GM19328 (cell line): Measurements from ENCODE around the gene ACOX1.
"Not testable (repeated sequence)": the region's sequence is repeated elsewhere in the genome, so short reads cannot be mapped to it uniquely, and the experiment has no call there.

Source experiments
- ATAC-seq: cut with Tn5 transposase; IDR thresholded peaks from one replicate; pipeline ENCODE4 v1.9.1; 2021; ENCODE audit warnings: mild to moderate bottlenecking, moderate library complexity; ENCODE audit not compliant: unreplicated experiment

The ACOX1 gene

GRCh38 chr17:75983501-75984181 is 4.7 kb upstream of the ACOX1 start:
- no peak for ATAC-seq

DNA sequence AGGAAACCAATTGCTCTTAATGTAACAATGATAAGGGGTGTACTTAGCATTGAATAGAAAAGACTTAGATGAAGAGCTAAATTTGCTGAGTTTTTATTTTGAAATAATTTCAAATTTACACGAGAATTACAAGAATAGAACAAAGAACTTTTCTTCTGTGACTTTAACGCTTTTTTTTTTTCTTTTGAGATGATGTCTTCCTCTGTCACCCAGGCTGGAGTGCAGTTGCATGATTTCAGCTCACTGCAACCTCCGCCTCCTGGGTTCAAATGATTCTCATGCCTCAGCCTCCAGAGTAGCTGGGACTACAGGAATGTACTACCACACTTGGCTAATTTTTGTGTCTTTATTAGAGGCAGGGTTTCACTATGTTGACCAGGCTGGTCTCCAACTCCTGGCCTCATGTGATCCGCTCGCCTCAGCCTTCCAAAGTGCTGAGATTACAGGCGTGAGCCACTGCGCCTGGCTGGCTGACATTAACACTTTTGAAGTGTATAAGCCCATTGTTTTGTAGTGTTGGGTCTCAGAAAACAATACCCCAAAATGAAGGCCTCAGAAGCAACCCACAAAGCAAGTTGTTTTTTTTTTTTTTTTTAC is 2.2 kb upstream of the ACOX1 start:
- no peak for ATAC-seq

GRCh38 chr17:75980188-75981018 is 1.4 kb upstream of the ACOX1 start:
- no peak for ATAC-seq

DNA sequence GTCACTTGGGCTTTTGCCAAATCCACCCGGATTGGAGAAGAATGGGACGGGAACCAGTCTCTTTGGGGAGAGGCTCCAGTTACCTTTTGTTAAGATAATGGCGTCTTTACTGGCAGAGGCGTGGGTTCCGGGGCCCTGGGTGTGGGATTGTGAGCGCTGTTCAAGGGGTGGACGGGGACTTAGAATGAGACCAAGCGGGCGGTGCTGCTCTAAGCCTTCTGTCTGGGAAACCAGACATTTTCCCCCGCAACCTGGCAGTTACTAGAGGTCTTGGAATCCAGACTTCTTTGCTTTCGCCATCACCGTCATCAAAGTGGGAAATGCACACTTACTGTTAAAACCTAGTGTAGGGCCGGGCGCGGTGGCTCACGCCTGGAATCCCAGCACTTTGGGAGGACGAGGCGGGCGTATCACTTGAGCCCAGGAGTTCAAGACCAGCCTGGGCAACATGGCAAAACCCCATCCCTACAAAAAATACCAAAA is 780 bp upstream of the ACOX1 start:
- ATAC-seq: peak; percentile 4

- ATAC-seq: no peak
Measured at GRCh38 chr17:75976175-75976848, 2.7 kb downstream of the ACOX1 start.

GRCh38 chr17:75975757-75976174 is 3.2 kb downstream of the ACOX1 start:
- ATAC-seq: no peak

DNA sequence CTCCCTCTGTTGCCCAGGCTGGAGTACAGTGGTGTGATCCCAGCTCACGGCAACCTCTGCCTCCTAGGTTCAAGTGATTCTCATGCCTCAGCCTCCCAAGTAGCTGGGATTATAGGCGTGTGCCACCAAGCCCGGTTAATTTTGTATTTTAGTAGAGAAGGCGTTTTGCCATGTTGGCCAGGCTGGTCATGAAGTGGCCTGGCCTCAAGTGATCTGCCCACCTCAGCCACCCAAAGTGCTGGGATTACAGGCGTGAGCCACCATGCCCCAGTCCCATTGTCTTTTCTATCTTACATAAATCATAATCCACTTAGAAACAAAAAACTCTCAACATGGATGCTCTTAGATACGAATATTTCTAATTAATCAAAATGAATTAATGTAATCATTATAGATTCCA is 3.8 kb downstream of the ACOX1 start:
- ATAC-seq: not testable (repeated sequence)

- no peak for ATAC-seq
Measured at GRCh38 chr17:75970626-75971025, 8.3 kb downstream of the ACOX1 start.

DNA sequence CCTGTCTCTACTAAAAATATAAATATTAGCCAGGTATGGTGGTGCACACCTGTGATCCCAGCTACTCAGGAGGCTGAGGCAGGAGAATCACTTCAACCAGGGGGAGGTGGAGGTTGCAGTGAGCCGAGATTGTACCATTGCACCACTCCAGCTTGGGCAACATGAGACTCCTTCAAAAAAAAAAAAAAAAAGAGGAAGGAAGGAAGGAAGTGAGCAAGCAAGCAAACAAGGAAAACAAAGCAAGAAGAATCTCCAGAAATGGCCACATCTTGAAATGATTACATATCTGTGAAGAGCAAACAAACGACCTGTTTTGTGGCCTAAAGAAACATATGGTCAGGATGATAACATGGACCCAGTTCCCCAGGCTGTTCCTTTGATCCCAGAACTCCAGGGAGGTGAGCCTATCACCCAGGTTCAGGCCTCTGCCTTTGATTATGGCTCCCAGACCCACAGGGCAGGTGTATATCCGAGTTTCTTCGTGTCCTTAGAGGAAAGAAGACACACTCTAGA is 8.9 kb downstream of the ACOX1 start:
- ATAC-seq: no peak

- ATAC-seq: not testable (repeated sequence)
Measured at GRCh38 chr17:75969044-75969443, 9.9 kb downstream of the ACOX1 start.

- no peak for ATAC-seq
Measured at GRCh38 chr17:75965468-75965867, 13.5 kb downstream of the ACOX1 start.

DNA sequence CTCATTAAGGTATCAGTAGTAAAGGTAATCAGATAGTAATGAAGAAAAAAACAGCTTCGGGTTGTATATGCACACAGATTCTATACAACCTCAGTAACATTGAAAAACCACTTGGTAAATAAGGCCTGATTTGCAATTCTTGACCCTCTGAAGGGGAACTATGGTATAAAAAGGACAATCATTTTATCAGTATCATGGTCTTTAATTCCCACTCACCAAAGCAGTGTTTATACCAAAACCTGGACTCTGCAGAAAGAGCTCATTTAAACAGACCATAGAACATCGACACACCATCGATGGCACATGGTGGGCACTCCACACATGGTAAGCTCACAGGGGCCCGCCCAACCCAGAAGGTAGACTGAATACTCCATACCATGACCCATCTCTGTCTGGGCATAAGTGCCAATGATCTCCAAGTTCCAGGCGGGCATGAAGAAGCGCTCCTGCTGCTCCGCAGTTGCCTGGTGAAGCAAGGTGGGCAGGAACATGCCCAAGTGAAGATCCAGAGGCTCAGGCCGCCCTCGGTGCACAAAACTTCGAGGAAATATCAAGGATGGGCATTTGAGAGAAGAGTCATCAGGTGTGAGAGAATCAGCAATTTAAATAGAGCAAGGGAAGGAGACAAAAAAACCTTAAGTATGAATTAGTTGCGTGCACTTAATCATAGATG is 19.0 kb downstream of the ACOX1 start:
- ATAC-seq: no peak

DNA sequence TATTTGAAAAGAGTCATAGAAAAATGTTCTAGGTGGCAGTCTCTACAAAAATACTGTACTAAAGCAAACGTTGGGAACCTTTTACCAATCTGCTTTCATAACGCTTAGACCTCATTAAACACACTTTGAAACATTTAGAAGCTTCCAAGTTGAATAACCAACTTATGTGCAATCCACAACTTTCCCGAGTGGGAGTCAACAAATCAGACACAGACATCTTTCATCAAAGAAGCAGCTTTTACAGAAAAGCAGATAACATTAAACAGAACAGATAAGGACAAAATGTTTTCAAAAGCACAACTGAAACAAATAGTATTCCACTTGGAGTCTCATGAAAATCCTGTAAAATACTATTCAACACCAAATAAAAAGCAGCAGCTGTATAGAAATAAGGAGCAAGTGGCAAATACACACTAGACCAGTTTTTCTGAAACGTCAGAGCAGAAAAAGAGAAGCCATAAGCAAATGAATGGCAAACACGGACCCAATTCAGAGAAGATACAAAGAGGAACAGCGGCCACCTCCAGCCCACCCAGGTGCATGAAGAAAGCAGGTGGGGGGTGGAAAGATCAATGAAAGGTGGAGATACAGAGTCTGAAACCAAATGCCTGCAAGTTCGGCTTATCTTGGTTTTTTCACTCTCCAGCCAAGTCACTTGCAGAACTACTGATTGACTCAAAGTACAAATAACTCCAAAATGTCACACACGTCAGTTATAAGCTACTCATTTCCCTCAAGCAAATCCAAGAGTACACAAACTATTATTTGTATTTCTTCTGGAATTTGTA is 19.7 kb downstream of the ACOX1 start:
- ATAC-seq: no peak

GRCh38 chr17:75950855-75951554 is 28.0 kb downstream of the ACOX1 start:
- no peak for ATAC-seq

- ATAC-seq: no peak
Measured at GRCh38 chr17:75950421-75950820, 28.5 kb downstream of the ACOX1 start.

DNA sequence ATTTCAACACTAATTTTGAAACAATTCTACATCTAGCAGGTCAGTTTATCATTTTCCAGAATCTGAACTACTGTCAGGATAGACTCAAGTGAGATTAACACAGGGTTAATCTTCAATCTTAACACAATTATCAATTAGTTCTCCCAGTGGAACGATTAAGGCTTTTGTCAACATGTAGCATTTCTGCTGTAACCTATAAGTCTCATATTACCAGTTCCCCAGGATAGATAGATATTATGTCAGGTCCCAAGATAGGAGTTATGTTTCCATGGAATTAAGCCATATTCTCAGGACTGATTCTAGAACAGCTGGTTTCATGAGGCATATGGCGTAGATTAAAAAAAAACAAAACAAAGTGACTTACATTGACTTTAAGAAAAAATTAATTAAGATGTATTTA is 33.8 kb downstream of the ACOX1 start:
- ATAC-seq: no peak

DNA sequence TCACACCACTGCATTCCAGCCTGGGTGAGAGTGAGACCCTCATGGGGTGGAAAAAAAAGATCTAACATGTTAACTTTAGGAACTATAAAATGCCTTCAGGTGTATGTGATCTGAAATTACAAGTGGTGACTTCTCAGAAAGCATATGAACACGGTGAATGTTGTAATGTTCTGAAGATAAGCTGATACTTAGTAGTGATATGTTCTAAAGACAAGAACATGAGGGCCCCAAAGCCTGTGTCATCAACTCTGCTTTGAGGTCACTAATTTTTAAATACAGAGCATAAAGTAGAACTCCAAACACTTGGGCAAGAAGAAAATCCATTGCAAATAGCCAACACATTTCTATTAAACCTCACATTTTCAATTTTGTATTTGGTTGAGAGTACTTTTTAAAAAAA is 35.5 kb downstream of the ACOX1 start:
- ATAC-seq: no peak

DNA sequence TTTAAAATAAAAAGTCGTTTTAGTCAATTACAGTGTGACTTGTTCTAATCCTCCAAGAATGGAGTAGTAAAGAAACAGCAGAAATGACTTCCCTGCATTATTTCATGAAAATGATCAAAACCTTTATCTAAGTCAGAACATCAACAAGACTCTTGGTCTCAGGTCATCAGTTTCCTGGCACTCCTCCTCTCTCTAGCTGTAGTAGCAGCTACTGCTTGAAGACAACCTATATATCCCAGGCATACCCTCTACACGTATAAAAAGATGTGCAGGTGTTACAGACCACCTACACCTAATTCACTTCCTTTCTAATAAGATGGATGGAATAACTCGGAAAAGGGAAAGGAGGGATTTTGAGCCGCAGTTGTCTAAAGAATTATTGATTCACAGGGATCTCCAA is 36.5 kb downstream of the ACOX1 start:
- ATAC-seq: no peak

DNA sequence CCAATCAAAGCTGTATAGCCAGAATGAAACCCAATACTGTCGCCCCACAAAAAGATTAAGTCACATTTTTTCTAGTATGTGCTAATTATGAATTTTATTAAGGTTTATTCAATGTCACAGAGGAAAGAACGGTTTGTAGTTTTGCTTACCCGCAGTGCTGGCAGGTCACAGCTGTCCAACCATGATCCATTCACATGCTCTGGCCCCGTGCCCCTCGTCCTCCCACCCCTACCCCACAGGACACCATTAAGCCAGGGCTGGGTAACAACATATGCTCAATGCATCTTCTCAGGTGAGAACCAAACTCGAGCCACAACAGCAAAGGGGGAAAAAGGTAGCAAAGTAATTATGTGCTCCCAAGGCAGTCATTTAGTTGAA is 37.5 kb downstream of the ACOX1 start:
- no peak for ATAC-seq
